GF-D8 (cell line): ENCODE results near the gene ACTR2.

Source experiments
- DNase-seq: peaks from one replicate; lab custom pipeline; 2025; lab: John Stamatoyannopoulos, UW

The ACTR2 gene

GRCh38 chr2:65281627-65282351 is 54.2 kb downstream of the ACTR2 start:
- DNase-seq, result no peak

GRCh38 chr2:65282477-65283053 is 54.9 kb downstream of the ACTR2 start:
- DNase-seq, result no peak

GRCh38 chr2:65287364-65287763 is 59.7 kb downstream of the ACTR2 start:
- DNase-seq, result no peak

GRCh38 chr2:65291216-65292105 is 63.8 kb downstream of the ACTR2 start:
- DNase-seq, result no peak

- DNase-seq, result no peak
Measured at GRCh38 chr2:65292106-65292400, 64.4 kb downstream of the ACTR2 start.

DNA sequence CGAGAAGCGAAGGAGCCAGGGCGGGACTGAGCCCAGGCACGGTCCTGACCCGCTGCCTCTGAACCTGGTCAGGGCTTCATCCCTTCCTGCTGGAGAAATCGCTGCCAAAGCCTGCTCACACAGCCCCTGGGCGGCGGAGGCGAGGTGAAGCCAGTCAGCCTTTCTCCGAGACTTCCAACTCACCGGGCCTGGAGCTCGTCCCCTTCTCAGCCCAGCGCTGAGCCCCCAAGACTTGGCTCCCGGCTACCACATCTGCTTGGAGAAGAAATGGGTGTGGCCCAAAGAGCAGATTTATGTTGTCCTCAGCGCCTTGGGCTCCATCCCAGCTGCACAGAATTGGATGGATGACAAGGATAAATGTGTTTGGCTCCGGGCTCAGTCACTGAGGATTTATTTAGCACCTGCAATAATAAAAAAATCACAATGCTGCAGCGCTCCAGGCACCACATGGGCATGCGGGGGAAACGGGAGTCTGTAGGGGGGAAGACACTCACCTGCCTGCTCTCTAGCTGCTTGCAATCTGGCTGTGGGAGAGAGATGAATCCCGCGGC is 64.9 kb downstream of the ACTR2 start:
- DNase-seq, result no peak

- DNase-seq, result no peak
Measured at GRCh38 chr2:65293376-65293775, 65.7 kb downstream of the ACTR2 start.

- no peak for DNase-seq
Measured at GRCh38 chr2:65294136-65294535, 66.5 kb downstream of the ACTR2 start.

DNA sequence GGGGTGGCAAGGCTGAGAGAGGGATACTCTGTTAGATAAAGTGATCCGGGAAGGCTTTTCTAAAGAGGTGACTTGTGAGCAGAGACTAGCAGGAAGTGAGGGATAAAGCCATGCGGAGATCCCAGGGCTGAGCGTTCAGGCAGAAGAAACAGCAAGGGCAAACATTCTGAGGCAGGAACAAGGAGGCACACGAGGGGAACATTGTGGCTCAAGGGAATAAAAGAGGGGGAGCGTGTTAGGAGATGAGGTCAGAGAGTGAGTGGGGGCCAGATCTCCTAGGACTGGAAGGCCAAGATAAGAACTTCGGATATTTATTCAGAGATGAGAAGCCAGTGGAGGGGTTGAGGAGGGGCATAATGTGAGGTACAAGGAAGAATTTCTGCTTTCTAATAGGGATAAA is 67.1 kb downstream of the ACTR2 start:
- DNase-seq, result no peak

DNA sequence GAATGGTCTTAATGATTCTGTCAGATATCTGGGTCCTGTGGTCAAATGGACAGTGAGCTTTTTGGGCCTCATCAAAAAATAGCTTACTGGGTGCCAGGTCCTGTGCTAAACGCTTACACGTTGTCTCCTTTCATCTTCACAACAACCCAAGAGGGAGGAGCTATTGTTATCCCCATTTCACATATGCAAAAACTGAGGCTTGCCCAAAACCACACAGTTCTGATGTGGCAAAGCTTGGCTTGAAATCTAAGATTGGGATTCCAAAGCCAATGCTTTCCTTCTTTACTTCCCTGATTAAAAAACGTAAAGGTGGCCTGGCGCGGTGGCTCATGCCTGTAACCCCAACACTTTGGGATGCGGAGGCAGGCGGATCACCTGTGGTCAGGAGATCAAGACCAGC is 69.3 kb downstream of the ACTR2 start:
- DNase-seq, result no peak

GRCh38 chr2:65297544-65297943 is 69.9 kb downstream of the ACTR2 start:
- DNase-seq, result no peak

GRCh38 chr2:65298089-65298488 is 70.5 kb downstream of the ACTR2 start:
- no peak for DNase-seq

- no peak for DNase-seq
Measured at GRCh38 chr2:65299246-65299645, 71.6 kb downstream of the ACTR2 start.

DNA sequence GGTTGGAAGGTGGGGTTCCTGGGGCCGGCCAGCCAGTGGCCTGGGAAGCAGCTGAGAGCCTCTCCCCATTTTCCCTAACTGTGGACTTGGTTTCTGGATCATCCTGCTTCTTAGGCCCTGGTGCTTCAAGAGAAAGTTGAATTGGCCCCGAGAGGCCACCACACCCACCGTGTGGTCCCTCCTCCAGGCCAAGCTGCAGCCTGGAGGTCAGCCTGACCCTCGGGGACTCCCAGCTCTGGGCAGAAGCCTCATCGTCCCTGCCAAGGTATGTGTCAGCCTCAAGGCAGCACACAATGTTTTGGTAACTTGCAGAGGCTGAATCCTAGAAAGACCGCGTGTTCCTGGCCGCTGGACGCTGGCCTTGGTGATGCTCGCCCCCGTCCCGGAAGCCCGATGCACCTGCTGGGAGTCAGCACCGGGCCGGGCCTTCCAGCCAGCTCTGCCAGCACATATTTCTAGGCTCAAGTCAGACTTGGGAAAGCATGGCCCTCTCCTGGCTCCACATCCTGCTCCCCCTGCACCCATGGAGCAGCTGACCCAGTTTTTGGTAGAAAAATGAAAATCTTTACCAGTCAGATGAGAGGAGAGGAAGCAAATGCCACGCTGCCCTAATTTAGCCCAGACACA is 72.6 kb downstream of the ACTR2 start:
- no peak for DNase-seq

GRCh38 chr2:65300761-65301711 is 73.4 kb downstream of the ACTR2 start:
- peak; percentile 37 for DNase-seq

DNA sequence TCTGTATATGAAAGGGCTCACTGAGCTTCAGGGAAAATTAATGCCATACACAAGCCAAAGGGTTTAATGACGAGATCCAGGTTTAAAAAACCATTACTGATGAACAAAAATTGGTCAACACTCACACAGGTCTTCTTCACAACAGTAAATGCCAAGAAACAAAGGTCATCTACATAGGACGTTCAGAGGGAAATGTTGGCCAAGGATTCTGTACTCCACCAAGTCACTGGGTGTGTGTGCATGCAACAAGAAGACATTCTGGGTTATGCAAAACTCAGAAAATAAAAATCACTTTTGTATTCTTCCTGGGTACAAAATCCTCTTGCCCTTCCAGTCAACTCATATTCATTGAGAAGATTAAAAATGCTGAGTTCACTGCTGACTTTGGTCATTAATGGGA is 78.3 kb downstream of the ACTR2 start:
- DNase-seq, result no peak

GRCh38 chr2:65309699-65310098 is 82.1 kb downstream of the ACTR2 start:
- DNase-seq, result no peak

DNA sequence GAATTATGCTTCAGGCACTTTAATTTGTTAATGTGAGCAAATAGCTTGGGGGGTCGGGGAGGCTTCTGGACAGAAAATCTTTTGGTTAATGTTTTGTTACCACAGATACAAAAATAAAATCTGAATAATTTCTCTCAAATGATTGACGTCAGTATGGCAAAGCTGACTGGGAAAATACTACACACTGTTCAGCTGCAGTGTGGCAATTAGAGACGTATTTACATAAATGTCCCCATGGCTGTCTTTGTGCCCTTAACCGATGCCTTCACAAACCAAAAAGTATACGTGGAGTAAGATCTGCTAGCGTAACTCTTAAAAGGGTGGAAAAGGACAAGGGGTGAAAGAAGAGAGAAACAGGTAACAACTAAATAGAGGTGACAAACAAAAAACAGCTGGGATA is 83.4 kb downstream of the ACTR2 start:
- no peak for DNase-seq

- DNase-seq, result no peak
Measured at GRCh38 chr2:65311596-65311995, 84.0 kb downstream of the ACTR2 start.

DNA sequence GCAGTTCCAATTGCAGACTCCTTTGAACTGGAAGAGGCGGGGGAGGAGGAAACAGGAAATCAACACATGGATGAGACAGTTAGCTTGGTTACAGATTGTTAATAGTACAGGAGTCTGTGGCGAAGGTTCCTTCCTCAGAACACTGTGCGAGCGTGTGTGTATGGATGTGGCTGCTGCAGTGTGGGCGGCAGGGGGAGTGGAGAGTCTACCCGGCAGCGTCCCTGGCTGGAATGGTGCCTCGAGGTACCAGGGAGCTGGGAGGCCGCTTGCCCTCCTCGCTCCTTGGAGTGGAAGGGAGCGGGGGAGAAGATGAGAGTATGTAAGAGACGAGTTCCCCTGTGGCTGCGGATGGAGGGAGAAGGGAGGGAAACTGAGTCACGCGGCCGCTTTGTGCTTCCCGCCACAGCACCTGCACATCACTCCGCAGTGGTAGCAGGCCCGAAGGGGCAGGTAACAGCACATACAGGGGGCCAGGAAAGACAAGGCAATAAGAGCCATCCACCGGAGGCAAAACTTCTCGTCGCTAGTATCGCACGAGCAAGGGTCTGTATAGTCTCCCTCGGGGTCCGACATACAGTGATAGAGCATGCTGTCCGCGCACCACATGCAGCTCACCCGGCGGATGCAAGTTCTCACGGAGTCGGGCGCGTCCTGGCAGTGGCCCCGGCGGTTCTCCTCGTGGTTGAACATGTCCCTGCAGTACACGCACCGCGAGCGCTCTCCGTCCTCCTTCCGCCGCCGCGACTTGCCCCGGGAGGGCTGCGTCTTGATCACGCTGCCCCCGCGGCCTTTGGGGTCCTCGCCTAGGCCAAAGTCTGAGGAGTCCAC is 85.7 kb downstream of the ACTR2 start:
- no peak for DNase-seq

- no peak for DNase-seq
Measured at GRCh38 chr2:65313954-65314256, 86.3 kb downstream of the ACTR2 start.
